Measurements from ENCODE around the gene DIPK1B.

Gene DIPK1B

GRCh38 chr9:136686794-136687711 is 25.3 kb upstream of the DIPK1B start, which contains the start of gene AGPAT2:
TSS of gene AGPAT2 (minus strand) at chr9:136687457. CDS start at chr9:136687357, 100 bp downstream.
- DNase-seq (ENCODE audit: low spot score): peak; percentile 94

GRCh38 chr9:136687721-136688223 is 24.6 kb upstream of the DIPK1B start:
- no peak for DNase-seq (ENCODE audit: low spot score)

GRCh38 chr9:136688274-136689107 is 23.9 kb upstream of the DIPK1B start:
- no peak for DNase-seq (ENCODE audit: low spot score)

GRCh38 chr9:136689108-136689460 is 23.3 kb upstream of the DIPK1B start:
- no peak for DNase-seq (ENCODE audit: low spot score)

GRCh38 chr9:136690104-136690805 is 22.1 kb upstream of the DIPK1B start:
- no peak for DNase-seq (ENCODE audit: low spot score)

- DNase-seq (ENCODE audit: low spot score): no peak
Observed at GRCh38 chr9:136690806-136691261, 21.5 kb upstream of the DIPK1B start.

- no peak for DNase-seq (ENCODE audit: low spot score)
Observed at GRCh38 chr9:136691316-136692184, 20.8 kb upstream of the DIPK1B start.

- no peak for DNase-seq (ENCODE audit: low spot score)
Observed at GRCh38 chr9:136692185-136693134, 19.9 kb upstream of the DIPK1B start.

- no peak for DNase-seq (ENCODE audit: low spot score)
Observed at GRCh38 chr9:136693135-136693489, 19.3 kb upstream of the DIPK1B start.

- DNase-seq (ENCODE audit: low spot score): peak; percentile 55
Observed at GRCh38 chr9:136693490-136694162, 18.7 kb upstream of the DIPK1B start.

- peak; percentile 91 for DNase-seq (ENCODE audit: low spot score)
Observed at GRCh38 chr9:136694163-136694871, 18.1 kb upstream of the DIPK1B start.

- no peak for DNase-seq (ENCODE audit: low spot score)
Observed at GRCh38 chr9:136694872-136695247, 17.5 kb upstream of the DIPK1B start.

- DNase-seq (ENCODE audit: low spot score): no peak
Observed at GRCh38 chr9:136695435-136695895, 16.9 kb upstream of the DIPK1B start.

GRCh38 chr9:136695955-136696354 is 16.4 kb upstream of the DIPK1B start:
- DNase-seq (ENCODE audit: low spot score): no peak

- DNase-seq (ENCODE audit: low spot score): no peak
Observed at GRCh38 chr9:136696502-136696901, 15.9 kb upstream of the DIPK1B start.

GRCh38 chr9:136697146-136697820 is 15.1 kb upstream of the DIPK1B start:
- no peak for DNase-seq (ENCODE audit: low spot score)

- no peak for DNase-seq (ENCODE audit: low spot score)
Observed at GRCh38 chr9:136697821-136698526, 14.4 kb upstream of the DIPK1B start.

Measured in GM03348 (cell line).